GM12875 (cell line): ENCODE results near the gene CUL9.

Experiments used
- H3K4me3 ChIP-seq: one replicate; pipeline ENCODE4 v1.5.1; 2011; ENCODE audit warnings: low read depth, low read length, control low read depth
- TF ChIP-seq, protein P1 (sequence below): IDR thresholded peaks from 2 replicates; pipeline ENCODE4 v1.5.1; 2011; ENCODE audit warnings: low read depth, mild to moderate bottlenecking, control low read depth, inconsistent platforms, low read length, moderate library complexity, borderline replicate concordance; ENCODE audit not compliant: insufficient read depth

Gene CUL9

DNA sequence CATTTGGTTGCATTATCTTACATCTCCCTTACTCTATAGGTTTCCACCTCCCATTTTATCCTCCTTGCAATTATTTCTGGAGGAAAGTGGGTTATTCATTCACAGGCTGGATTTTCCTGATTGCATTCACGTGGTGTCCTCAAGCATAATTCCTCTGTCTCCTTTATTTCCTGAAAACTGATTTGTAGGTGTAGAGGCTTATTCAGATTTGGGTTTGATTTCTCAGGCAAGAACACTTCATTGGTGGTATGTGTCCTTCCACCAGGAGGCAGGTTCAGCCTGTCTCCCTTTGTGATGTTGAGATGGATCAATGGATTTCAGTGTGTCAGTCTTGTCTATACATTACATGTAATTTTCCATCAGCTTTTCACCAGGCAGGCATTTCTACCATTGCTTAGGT lies 30.0 kb downstream of the CUL9 start:
- no peak overlapping the region for H3K4me3 ChIP-seq
- TF ChIP-seq, protein P1, sequence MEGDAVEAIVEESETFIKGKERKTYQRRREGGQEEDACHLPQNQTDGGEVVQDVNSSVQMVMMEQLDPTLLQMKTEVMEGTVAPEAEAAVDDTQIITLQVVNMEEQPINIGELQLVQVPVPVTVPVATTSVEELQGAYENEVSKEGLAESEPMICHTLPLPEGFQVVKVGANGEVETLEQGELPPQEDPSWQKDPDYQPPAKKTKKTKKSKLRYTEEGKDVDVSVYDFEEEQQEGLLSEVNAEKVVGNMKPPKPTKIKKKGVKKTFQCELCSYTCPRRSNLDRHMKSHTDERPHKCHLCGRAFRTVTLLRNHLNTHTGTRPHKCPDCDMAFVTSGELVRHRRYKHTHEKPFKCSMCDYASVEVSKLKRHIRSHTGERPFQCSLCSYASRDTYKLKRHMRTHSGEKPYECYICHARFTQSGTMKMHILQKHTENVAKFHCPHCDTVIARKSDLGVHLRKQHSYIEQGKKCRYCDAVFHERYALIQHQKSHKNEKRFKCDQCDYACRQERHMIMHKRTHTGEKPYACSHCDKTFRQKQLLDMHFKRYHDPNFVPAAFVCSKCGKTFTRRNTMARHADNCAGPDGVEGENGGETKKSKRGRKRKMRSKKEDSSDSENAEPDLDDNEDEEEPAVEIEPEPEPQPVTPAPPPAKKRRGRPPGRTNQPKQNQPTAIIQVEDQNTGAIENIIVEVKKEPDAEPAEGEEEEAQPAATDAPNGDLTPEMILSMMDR: no peak

DNA sequence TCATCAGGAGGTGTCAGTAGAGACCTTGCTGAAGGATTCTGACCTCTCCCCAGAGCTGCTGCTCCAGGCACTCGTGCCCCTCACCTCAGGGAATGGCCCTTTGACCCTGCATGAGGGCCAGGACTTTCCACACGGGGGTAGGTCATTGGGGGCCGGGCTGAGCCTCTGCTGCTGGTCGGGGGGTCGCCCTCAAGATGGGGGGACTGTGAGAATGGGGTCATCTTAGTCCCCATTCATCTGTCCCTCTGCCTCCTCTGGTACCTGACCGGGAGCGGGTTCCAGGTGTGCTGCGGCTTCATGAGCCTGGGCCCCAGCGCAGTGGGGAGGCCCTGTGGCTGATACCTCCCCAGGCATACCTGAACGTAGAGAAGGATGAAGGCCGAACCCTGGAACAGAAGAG lies 31.4 kb downstream of the CUL9 start:
- no peak overlapping the region for H3K4me3 ChIP-seq
- TF ChIP-seq, protein P1: no peak

DNA sequence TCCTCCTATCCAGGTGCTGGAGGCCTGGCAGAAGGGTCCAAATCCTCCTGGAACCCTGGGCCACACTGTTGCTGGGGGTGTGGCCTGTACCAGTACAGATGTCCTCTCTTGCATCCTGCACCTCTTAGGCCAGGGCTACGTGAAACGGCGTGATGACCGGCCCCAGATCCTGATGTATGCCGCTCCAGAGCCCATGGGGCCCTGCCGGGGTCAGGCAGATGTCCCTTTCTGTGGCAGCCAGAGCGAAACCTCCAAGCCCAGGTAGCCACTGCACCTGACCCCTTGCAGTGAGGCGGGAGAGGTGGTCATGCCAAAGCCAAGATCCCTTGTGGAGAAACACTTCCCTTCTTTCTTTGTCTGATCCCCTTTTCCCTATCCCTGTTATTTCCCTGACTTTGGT lies 33.1 kb downstream of the CUL9 start:
- TF ChIP-seq, protein P1: no peak
- H3K4me3 ChIP-seq: no peak overlapping the region

DNA sequence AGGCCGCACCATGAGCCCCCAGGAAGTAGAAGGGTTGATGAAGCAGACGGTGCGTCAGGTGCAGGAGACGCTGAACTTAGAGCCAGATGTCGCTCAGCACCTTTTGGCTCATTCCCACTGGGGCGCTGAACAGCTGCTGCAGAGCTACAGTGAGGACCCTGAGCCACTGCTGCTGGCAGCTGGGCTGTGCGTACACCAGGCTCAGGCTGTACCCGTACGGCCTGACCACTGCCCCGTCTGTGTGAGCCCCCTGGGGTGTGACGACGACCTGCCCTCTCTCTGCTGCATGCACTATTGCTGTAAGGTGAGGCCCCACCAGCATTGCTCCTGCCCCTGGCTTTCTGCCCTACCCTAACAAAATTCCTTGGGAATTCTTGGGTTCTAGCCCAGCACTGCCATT lies 34.2 kb downstream of the CUL9 start:
- TF ChIP-seq, protein P1: no peak
- H3K4me3 ChIP-seq: no peak overlapping the region

DNA sequence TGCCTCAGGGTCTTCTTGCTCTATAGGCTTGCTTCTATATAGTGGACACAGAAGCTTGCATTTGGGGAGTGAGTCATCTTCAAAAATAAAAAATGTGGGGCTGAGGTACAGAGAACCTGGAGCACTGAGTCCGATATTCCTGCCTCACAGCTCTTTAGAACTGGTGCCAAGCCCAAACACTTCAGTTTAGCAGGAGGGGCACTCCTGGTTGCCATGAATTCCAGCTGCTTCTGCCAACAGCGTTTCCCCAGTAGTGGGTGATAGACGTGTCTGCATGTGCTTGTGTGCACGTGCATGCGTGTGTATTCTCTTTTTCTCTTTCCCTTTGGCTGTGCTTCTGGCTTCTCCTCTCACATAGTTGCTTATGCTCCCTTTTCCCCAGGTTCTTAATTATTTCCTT lies 35.4 kb downstream of the CUL9 start:
- H3K4me3 ChIP-seq: no peak overlapping the region
- TF ChIP-seq, protein P1: no peak

DNA sequence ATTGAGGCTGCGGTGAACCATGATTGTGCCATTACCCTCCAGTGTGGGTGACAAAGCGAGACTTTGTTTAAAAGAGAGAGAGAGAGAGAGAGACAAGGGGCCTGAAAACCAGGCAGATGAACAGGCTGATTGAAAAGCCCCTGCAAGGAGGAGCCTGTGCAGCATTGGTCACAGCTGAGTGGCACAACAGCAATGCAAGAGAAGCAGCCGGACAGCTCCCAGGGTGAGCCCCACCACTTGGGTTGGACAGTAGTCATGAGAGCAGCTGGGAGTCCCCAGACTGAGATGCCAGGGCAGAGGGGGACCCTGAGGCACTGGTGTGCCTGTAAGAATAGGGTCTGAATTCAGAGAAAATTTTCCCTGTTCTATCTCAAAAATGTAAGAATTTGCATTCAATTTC lies 37.1 kb downstream of the CUL9 start:
- TF ChIP-seq, protein P1: no peak
- no peak overlapping the region for H3K4me3 ChIP-seq

DNA sequence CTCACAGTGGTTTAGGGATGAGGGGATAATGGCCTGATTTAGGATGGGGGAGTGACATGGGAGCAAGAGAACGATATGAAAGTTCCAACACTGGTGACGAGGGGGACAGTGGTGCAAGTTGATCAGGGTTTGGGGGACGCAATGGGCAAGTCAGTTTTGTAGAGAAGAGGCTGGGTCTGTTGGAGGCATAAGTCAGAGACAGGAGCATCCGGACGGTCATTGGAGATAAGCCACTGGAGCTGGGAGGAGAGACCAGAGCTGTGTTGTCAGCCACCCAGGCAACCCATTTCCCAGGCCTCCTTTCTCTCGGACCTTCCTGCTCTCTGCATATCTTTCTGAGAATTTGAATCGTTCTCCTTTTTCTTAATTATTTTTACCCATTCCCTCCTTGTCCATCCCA lies 37.8 kb downstream of the CUL9 start:
- TF ChIP-seq, protein P1: no peak
- H3K4me3 ChIP-seq: no peak overlapping the region
